Liver (tissue), 9 donors: ENCODE measurements around the gene FN3K. TPM values are rescaled to one million over a fixed set of nuclear protein-coding genes. Genes with fewer than 3 reads are reported as not detected.
"Not testable (repeated sequence)": the region's sequence is repeated elsewhere in the genome, so short reads cannot be mapped to it uniquely, and the experiment has no call there.

ENCODE experiments used
- DNase-seq: peaks from one replicate; pipeline ENCODE4 v3.0.0-alpha.2; 2017; ENCODE audit warnings: low spot score
- H3K27ac ChIP-seq, 2 donors: one replicate each; pipeline ENCODE4 v1.7.0; 2013; ENCODE audit warnings: inconsistent platforms in 2 of 2, low read length in 2 of 2, control low read depth in 1 of 2, low read depth in 1 of 2, mild to moderate bottlenecking in 1 of 2
- H3K27me3 ChIP-seq, 4 donors: one replicate each; pipeline versions ENCODE4 v1.6.1 to v1.7.0; 2013; ENCODE audit warnings: low read length in 3 of 4, inconsistent platforms in 1 of 4, mild to moderate bottlenecking in 1 of 4, moderate library complexity in 1 of 4; ENCODE audit not compliant: control insufficient read depth in 4 of 4, insufficient read depth in 4 of 4
- H3K36me3 ChIP-seq, 4 donors: one replicate each; pipeline versions ENCODE4 v1.6.1 to v1.7.0; 2013; ENCODE audit warnings: low read length in 3 of 4, mild to moderate bottlenecking in 3 of 4, low read depth in 1 of 4, moderate library complexity in 1 of 4; ENCODE audit not compliant: control insufficient read depth in 4 of 4, insufficient read depth in 3 of 4
- H3K4me1 ChIP-seq, 4 donors: one replicate each; pipeline versions ENCODE4 v1.6.1 to v1.7.0; 2013; ENCODE audit warnings: low read length in 3 of 4, mild to moderate bottlenecking in 3 of 4, moderate library complexity in 1 of 4; ENCODE audit not compliant: control insufficient read depth in 4 of 4, insufficient read depth in 4 of 4
- H3K4me3 ChIP-seq, 3 donors: one replicate each; pipeline versions ENCODE4 v1.6.1 to v1.7.0; 2013; ENCODE audit warnings: low read length in 3 of 3, control low read depth in 1 of 3, low read depth in 1 of 3, mild to moderate bottlenecking in 1 of 3
- H3K9ac ChIP-seq, 2 donors: one replicate each; pipeline ENCODE4 v1.7.0; 2013; ENCODE audit warnings: low read length in 2 of 2, mild to moderate bottlenecking in 2 of 2, moderate library complexity in 2 of 2, control low read depth in 1 of 2, low read depth in 1 of 2
- H3K9me3 ChIP-seq, 4 donors: one replicate each; pipeline versions ENCODE4 v1.6.1 to v1.7.0; 2013; ENCODE audit warnings: low read length in 3 of 4; ENCODE audit not compliant: control insufficient read depth in 4 of 4
- ATF3 ChIP-seq: IDR thresholded peaks from 2 replicates; pipeline ENCODE4 v1.6.1; 2016; ENCODE audit warnings: antibody characterized with exemption
- CTCF ChIP-seq: fragments of 150-350 bp; IDR thresholded peaks from 2 replicates; pipeline ENCODE4 v1.5.1; 2017; ENCODE audit warnings: improper control_type of control experiment, low read depth, low read length; ENCODE audit not compliant: missing input control
- EGR1 ChIP-seq, 2 donors: IDR thresholded peaks; 2 replicates each; pipeline ENCODE4 v1.6.1; 2016 to 2018; ENCODE audit warnings: antibody characterized with exemption in 2 of 2, low read depth in 2 of 2
- FOXA1 ChIP-seq: IDR thresholded peaks from 2 replicates; pipeline ENCODE4 v1.6.1; 2016; ENCODE audit warnings: antibody characterized with exemption
- FOXA2 ChIP-seq: IDR thresholded peaks from 2 replicates; pipeline ENCODE4 v1.6.1; 2016; ENCODE audit warnings: antibody characterized with exemption
- GABPA ChIP-seq, 2 donors: IDR thresholded peaks in 1 of 2; conservative IDR thresholded peaks in 1 of 2; 2 replicates each; pipeline ENCODE4 v1.6.1; 2016; ENCODE audit warnings: antibody characterized with exemption in 2 of 2, mild to moderate bottlenecking in 1 of 2, moderate library complexity in 1 of 2
- HNF4A ChIP-seq, 2 donors: conservative IDR thresholded peaks; 2 replicates each; pipeline ENCODE4 v1.6.1; 2016; ENCODE audit warnings: antibody characterized with exemption in 2 of 2, mild to moderate bottlenecking in 2 of 2
- HNF4G ChIP-seq: IDR thresholded peaks from 2 replicates; pipeline ENCODE4 v1.6.1; 2016; ENCODE audit warnings: antibody characterized with exemption
- JUND ChIP-seq, 2 donors: IDR thresholded peaks; 2 replicates each; pipeline ENCODE4 v1.6.1; 2016; ENCODE audit warnings: antibody characterized with exemption in 2 of 2
- MAX ChIP-seq: IDR thresholded peaks from 2 replicates; pipeline ENCODE4 v1.6.1; 2016; ENCODE audit warnings: antibody characterized with exemption
- NR2F2 ChIP-seq: IDR thresholded peaks from 2 replicates; pipeline ENCODE4 v1.6.1; 2016; ENCODE audit warnings: antibody characterized with exemption
- RAD21 ChIP-seq, 2 donors: IDR thresholded peaks; 2 replicates each; pipeline ENCODE4 v1.6.1; 2016; ENCODE audit warnings: antibody characterized with exemption in 2 of 2, mild to moderate bottlenecking in 2 of 2
- REST ChIP-seq: IDR thresholded peaks from 2 replicates; pipeline ENCODE4 v1.6.1; 2016; ENCODE audit warnings: antibody characterized with exemption, mild to moderate bottlenecking
- TAF1 ChIP-seq: conservative IDR thresholded peaks from 2 replicates; pipeline ENCODE4 v1.6.1; 2016; ENCODE audit warnings: antibody characterized with exemption, mild to moderate bottlenecking
- YY1 ChIP-seq: IDR thresholded peaks from 2 replicates; pipeline ENCODE4 v1.6.1; 2016; ENCODE audit warnings: antibody characterized with exemption, mild to moderate bottlenecking
- ZBTB33 ChIP-seq: IDR thresholded peaks from 2 replicates; pipeline ENCODE4 v1.6.1; 2016; ENCODE audit warnings: antibody characterized with exemption
- WGBS: extraction: QIAGEN DNeasy Blood & Tissue Kit; methylation state at CpG from one replicate; pipeline ENCODE4 v1.1.7; 2013; 5-methylcytosine and 5-hydroxymethylcytosine counted together
- polyA plus RNA-seq, 2 donors: library from polyadenylated mRNA; stranded (reverse) in 1 of 2; unstranded in 1 of 2; fragments of 200-250 nt in 1 of 2; fragments of >200 nt in 1 of 2; fragmentation: Nextera tagmentation in 1 of 2; extraction: Ambion mirVana in 1 of 2; gene quantifications; one replicate each; pipeline versions ENCODE4 v1.2.1 to v1.2.3, GENCODE V29; 2013 to 2015
- total RNA-seq, 2 donors: library from RNA; depleted of rRNA; stranded (reverse); fragments of >200 nt; gene quantifications; one replicate each; pipeline ENCODE4 v1.2.3, GENCODE V29; 2014
- donor health status: healthy.
- donor health status: healthy.
- donor health status: healthy.
- donor health status: healthy.
- donor health status: healthy.

The FN3K gene
- total and polyA plus RNA-seq, 4 donors = 18.4 to 28.7 (median 22.9) TPM

GRCh38 chr17:82743344-82744219, 8.2 kb downstream of the FN3K start:
- H3K9me3 ChIP-seq = peaks cover 0 to 4% (median 0%) of the 10 kb centered on the region in 4 donors
- peaks cover 4 to 15% (median 12%) of the 10 kb centered on the region in 4 donors for H3K36me3 ChIP-seq
- H3K27me3 ChIP-seq = no peaks in the 10 kb centered on the region
- no peak overlapping the region for H3K4me3 ChIP-seq
- WGBS = 96% methylated on average over 16 of the region's 16 CpGs
- DNase-seq = no peak
- peaks cover 3 to 28% (median 6%) of the 10 kb centered on the region in 4 donors for H3K4me1 ChIP-seq
- no peak overlapping the region for H3K27ac ChIP-seq
- no peak for TF ChIP-seq REST
- TF ChIP-seq ATF3 = no peak
- TF ChIP-seq FOXA1 = no peak
- no peak for TF ChIP-seq NR2F2
- TF ChIP-seq ZBTB33 = no peak
- no peak for TF ChIP-seq MAX
- no peak for TF ChIP-seq HNF4A (conservative IDR thresholded peaks at IDR 0.05)
- no peak for TF ChIP-seq EGR1 (IDR thresholded peaks at IDR 0.05; ENCODE audit: low read depth in 2 of 2)
- no peak for TF ChIP-seq TAF1
- no peak for TF ChIP-seq RAD21 (IDR thresholded peaks at IDR 0.05)
- no peak for TF ChIP-seq JUND (IDR thresholded peaks at IDR 0.05)
- TF ChIP-seq HNF4G = no peak
- no peak for TF ChIP-seq FOXA2
- TF ChIP-seq YY1 = no peak
- TF ChIP-seq GABPA (IDR thresholded peaks at IDR 0.05 in 1 of 2, conservative IDR thresholded peaks at IDR 0.05 in 1 of 2) = no peak
- no peak for TF ChIP-seq CTCF
- no peak overlapping the region for H3K9ac ChIP-seq

- H3K36me3 ChIP-seq = peaks cover 4 to 15% (median 12%) of the 10 kb centered on the region in 4 donors
- H3K27ac ChIP-seq, DNase-seq: not testable (repeated sequence)
Observed at GRCh38 chr17:82744736-82745135, 9.3 kb downstream of the FN3K start.

More at GRCh38 chr17:82744736-82745135, 9.3 kb downstream of the FN3K start:
- H3K4me1 ChIP-seq = peaks cover 3 to 26% (median 5%) of the 10 kb centered on the region in 4 donors
- H3K27me3 ChIP-seq, H3K9me3 ChIP-seq, H3K9ac ChIP-seq, H3K4me3 ChIP-seq: not testable (repeated sequence)
- 89% methylated on average over 7 of the region's 7 CpGs for WGBS
